GM18873 (cell line): ENCODE measurements around the gene ZNHIT2.

Experiments
- ATAC-seq: cut with Tn5 transposase; IDR thresholded peaks from one replicate; pipeline ENCODE4 v1.9.1; 2021; ENCODE audit warnings: mild to moderate bottlenecking, moderate library complexity, moderate number of reproducible peaks; ENCODE audit not compliant: unreplicated experiment, low FRiP score

ZNHIT2 gene

DNA sequence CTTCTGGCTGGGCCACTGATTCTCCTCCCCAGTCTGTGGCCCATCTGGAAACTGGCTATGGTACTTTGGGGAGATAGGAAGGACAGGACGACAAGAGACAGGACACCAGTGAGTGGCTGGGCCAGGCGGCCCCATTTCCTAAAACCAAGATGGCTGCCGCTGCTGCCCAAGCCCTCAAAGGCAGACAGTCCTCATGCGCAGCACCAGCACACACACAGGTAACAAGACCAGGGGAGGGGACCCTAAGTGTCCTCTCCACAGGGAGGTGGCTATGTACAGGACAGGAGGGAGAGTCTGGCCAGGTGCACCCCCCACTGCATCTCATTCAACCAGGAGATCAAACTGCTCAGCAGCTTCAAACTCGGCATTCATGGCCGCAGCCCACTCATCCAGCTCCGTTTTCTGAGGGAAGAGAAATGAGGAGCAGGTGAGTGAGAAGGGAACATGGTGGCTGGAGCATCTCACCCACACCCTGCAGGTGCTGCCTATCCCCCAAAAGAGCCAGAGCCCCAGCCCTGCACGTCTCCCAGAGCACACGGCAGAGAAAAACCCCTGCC lies 38.6 kb downstream of the ZNHIT2 start:
- no peak for ATAC-seq

DNA sequence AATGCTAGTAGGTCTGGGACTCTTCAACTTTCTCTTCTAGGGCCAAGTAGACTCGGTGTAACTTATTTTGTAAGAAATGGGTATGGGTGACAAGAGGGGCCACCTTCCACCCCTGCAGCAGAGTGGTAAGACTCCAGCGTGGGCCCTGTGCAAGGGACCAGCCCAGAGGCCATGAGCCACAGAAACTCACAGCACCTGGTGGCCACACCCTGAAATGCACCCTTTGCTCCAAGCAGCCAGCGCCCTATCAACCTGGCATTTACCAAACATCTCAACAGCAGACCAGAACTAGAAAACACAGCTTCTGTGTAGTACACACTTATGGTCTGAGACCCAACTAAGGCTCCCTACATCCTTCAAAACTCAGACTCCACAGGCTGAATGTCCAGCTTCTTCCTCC lies 39.4 kb downstream of the ZNHIT2 start:
- no peak for ATAC-seq

DNA sequence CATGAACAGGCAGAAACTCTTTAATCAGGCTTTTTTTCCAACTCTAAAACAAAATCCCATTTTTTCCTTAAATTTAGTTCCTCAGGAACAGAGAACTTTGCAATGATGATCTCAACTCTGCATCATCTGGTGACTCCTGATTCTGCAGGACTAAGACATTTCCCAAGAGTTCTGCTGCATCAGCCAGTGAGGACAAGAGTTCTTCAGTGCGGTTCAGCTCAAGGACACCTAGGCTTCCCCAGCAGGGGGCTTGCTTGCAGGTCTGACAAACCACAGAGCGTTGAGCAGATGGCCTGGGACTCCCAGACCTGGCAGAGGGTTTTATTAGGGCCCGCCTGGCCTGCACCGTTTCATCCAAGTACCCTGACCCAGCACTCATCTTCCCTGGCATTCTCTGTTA lies 40.0 kb downstream of the ZNHIT2 start:
- no peak for ATAC-seq

DNA sequence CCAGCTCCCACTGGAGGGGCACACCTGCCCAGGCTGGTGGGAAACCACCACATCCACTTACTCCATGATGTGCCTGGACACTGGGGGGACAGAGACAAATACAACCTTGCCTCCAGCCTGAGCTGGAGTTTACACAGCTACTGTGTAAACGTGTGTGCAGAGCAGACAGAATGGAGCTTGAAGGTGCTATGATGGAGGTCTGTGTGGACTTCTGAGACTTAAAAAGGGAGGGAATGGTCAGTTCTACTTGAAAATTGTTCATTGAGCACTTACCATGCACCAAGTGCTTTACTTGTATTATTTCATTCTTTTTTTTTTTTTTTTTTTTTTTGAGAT lies 44.9 kb downstream of the ZNHIT2 start:
- no peak for ATAC-seq

GRCh38 chr11:65071907-65072630 lies 45.4 kb downstream of the ZNHIT2 start:
- no peak for ATAC-seq

DNA sequence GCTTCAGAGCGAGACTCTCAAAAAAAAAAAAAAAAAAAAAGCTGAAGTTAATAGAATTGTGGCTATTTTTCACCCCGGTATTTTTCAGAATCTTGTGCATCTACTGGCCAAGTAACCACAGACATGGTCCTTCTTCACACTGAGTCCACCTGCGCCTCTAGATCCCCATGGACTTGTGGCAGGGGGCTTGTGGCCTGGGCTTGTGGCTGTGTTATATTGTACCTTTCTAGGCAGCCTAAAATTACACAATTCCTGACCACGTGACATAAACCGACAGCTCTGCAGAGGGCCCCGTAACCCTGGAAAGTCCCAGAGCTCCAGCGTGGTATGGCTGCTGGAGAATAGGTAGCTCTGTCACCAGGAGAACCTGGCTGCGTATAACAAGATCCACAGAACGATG lies 48.3 kb downstream of the ZNHIT2 start:
- ATAC-seq, result no peak

GRCh38 chr11:65067446-65067845 lies 50.1 kb downstream of the ZNHIT2 start:
- no peak for ATAC-seq

- ATAC-seq, result no peak
Measured at GRCh38 chr11:65066805-65067291, 50.7 kb downstream of the ZNHIT2 start.
